A549 (cell line): ENCODE results near the gene MAP3K2. TPM values are rescaled to one million over a fixed set of nuclear protein-coding genes. Genes with fewer than 3 reads are reported as not detected.

Experiments
- ATAC-seq, 2 experiments: fragments of 200-7000 bp in 1 of 2; fragments of >200 bp in 1 of 2; cut with Nextera tagmentation in 1 of 2; cut with Tn5 transposase in 1 of 2; 3 replicates each; pipeline versions ENCODE4 v1.8.0 to v1.9.1; 2018 to 2020; ENCODE audit warnings: mild to moderate bottlenecking in 1 of 2, moderate library complexity in 1 of 2
- CTCF ChIA-PET: fragments of 300-600 bp; sonication (Branson Sonifier 250); formaldehyde crosslinking; extraction: SDS; loops from one replicate; lab custom pipeline; 2021; ENCODE audit warnings: antibody characterized with exemption, inconsistent platforms; lab: Yijun Ruan, JAX
- POLR2A ChIA-PET: fragments of 350-600 bp; formaldehyde crosslinking; extraction: SDS; loops from one replicate; lab custom pipeline; 2021; ENCODE audit warnings: antibody characterized with exemption, inconsistent platforms; lab: Yijun Ruan, JAX
- DNase-seq, 2 experiments: peaks; one replicate each; pipeline versions ENCODE4 v3.0.0 to v3.0.0-alpha.2; 2011 to 2016; ENCODE audit warnings: low read depth in 1 of 2, low spot score in 1 of 2
- FAIRE-seq: peaks from 2 replicates; lab custom pipeline; 2011; peaks lifted over from hg19 to GRCh38; lab: Jason Lieb, UNC
- H3K27ac ChIP-seq, 2 experiments: fragments of >200 bp; sonication (Bioruptor Twin); formaldehyde crosslinking; 3 replicates each; pipeline ENCODE4 v1.5.1; 2016 to 2017
- H3K4me1 ChIP-seq: fragments of >200 bp; sonication (Bioruptor Twin); formaldehyde crosslinking; 3 replicates; pipeline ENCODE4 v1.6.1; 2016
- H3K4me2 ChIP-seq: fragments of >200 bp; sonication (Bioruptor Twin); formaldehyde crosslinking; 3 replicates; pipeline ENCODE4 v1.6.1; 2016
- H3K4me3 ChIP-seq: fragments of >200 bp; sonication (Bioruptor Twin); formaldehyde crosslinking; 3 replicates; pipeline ENCODE4 v1.5.1; 2016
- H3K9me3 ChIP-seq: fragments of >200 bp; sonication (Bioruptor Twin); formaldehyde crosslinking; 3 replicates; pipeline ENCODE4 v1.6.1; 2016
- CBX2 ChIP-seq: fragments of 200-600 bp; sonication (generic); IDR thresholded peaks from 2 replicates; pipeline ENCODE4 v1.6.1; 2016; ENCODE audit warnings: low read depth, mild to moderate bottlenecking, borderline replicate concordance
- CEBPB ChIP-seq, 2 experiments: fragments of >200 bp in 1 of 2; sonication (Bioruptor Twin) in 1 of 2; formaldehyde crosslinking in 1 of 2; IDR thresholded peaks; 2 replicates each; pipeline ENCODE4 v1.6.1; 2012 to 2016
- EP300 ChIP-seq, 2 experiments: fragments of >200 bp; sonication (Bioruptor Twin); formaldehyde crosslinking; IDR thresholded peaks; 2 replicates in 1 of 2; 3 replicates in 1 of 2; pipeline ENCODE4 v1.6.1; 2016 to 2017
- FOXS1 ChIP-seq: fragments of 250-450 bp; sonication (Bioruptor Pico); IDR thresholded peaks from 2 replicates; pipeline ENCODE4 v1.5.0; 2020; ENCODE audit warnings: mild to moderate bottlenecking, moderate library complexity
- GATA3 ChIP-seq: IDR thresholded peaks from 2 replicates; pipeline ENCODE4 v1.6.1; 2012; ENCODE audit warnings: borderline replicate concordance
- HDAC2 ChIP-seq: fragments of 200-600 bp; sonication (generic); IDR thresholded peaks from 2 replicates; pipeline ENCODE4 v1.6.1; 2016
- HOXA7 ChIP-seq: fragments of 250-450 bp; sonication (Bioruptor Pico); IDR thresholded peaks from 2 replicates; pipeline ENCODE4 v1.5.0; 2020; ENCODE audit warnings: mild to moderate bottlenecking, moderate library complexity
- HOXB13 ChIP-seq: fragments of 250-450 bp; sonication (Bioruptor Pico); IDR thresholded peaks from 2 replicates; pipeline ENCODE4 v1.5.0; 2020; ENCODE audit warnings: low read depth, mild to moderate bottlenecking, moderate library complexity
- JUN ChIP-seq, 2 experiments: fragments of >200 bp; sonication (Bioruptor Twin); formaldehyde crosslinking; IDR thresholded peaks; 2 replicates in 1 of 2; 3 replicates in 1 of 2; pipeline ENCODE4 v1.6.1; 2016 to 2017
- MAX ChIP-seq: IDR thresholded peaks from 2 replicates; pipeline ENCODE4 v1.6.1; 2012
- PHF8 ChIP-seq: fragments of 200-600 bp; sonication (generic); IDR thresholded peaks from 2 replicates; pipeline ENCODE4 v1.6.1; 2016; ENCODE audit warnings: low read depth, mild to moderate bottlenecking, antibody characterized with exemption, moderate library complexity, borderline replicate concordance
- POLR2A ChIP-seq: IDR thresholded peaks from 2 replicates; pipeline ENCODE4 v1.6.1; 2012; ENCODE audit warnings: mild to moderate bottlenecking, low read length
- RAD21 ChIP-seq, 2 experiments: fragments of >200 bp in 1 of 2; sonication (Bioruptor Twin) in 1 of 2; formaldehyde crosslinking in 1 of 2; IDR thresholded peaks in 1 of 2; conservative IDR thresholded peaks in 1 of 2; 2 replicates in 1 of 2; 3 replicates in 1 of 2; pipeline ENCODE4 v1.6.1; 2012 to 2018; ENCODE audit warnings: inconsistent platforms in 1 of 2
- SMC3 ChIP-seq: fragments of >200 bp; sonication (Bioruptor Twin); formaldehyde crosslinking; IDR thresholded peaks from 3 replicates; pipeline ENCODE4 v1.6.1; 2018; ENCODE audit warnings: inconsistent platforms
- ZFP36 ChIP-seq: fragments of 450-650 bp; IDR thresholded peaks from 2 replicates; pipeline ENCODE4 v1.6.1; 2014; ENCODE audit warnings: borderline replicate concordance; ENCODE audit not compliant: partially characterized antibody
- ZNF302 ChIP-seq: fragments of 250-450 bp; sonication (Bioruptor Pico); IDR thresholded peaks from 2 replicates; pipeline ENCODE4 v1.9.0; 2021; ENCODE audit warnings: inconsistent platforms, mild to moderate bottlenecking, moderate library complexity
- WGBS: methylation state at CpG from one replicate; pipeline ENCODE4 v1.1.6; 2017; ENCODE audit errors: missing lambda C conversion rate; 5-methylcytosine and 5-hydroxymethylcytosine counted together
- polyA plus RNA-seq, 4 experiments: library from polyadenylated mRNA; depleted of rRNA in 3 of 4; stranded (reverse); fragments of >200 nt; fragmentation: RNase III in 1 of 4; extraction: RNeasy Plus Mini Kit Qiagen cat#74134 plus additional on column Dnase treatment in 1 of 4; gene quantifications; 2 replicates in 3 of 4; 3 replicates in 1 of 4; pipeline ENCODE4 v1.2.3, GENCODE V29; 2011 to 2017
- TF ChIP-seq, protein P1 (sequence below): fragments of 200-600 bp; sonication (generic); IDR thresholded peaks from 2 replicates; pipeline ENCODE4 v1.6.1; 2016; ENCODE audit warnings: antibody characterized with exemption, mild to moderate bottlenecking, moderate library complexity
- TF ChIP-seq, protein P2 (sequence below): fragments of >200 bp; sonication (Bioruptor Twin); formaldehyde crosslinking; IDR thresholded peaks from 2 replicates; pipeline ENCODE4 v1.6.1; 2016
- TF ChIP-seq, protein P3 (sequence below): IDR thresholded peaks from 2 replicates; pipeline ENCODE4 v1.6.1; 2012; ENCODE audit warnings: low read depth, borderline replicate concordance

The MAP3K2 gene
- polyA plus RNA-seq, 2 of the 4 experiments (the other 2 are of a cell fraction): 12.3 to 29.7 TPM

DNA sequence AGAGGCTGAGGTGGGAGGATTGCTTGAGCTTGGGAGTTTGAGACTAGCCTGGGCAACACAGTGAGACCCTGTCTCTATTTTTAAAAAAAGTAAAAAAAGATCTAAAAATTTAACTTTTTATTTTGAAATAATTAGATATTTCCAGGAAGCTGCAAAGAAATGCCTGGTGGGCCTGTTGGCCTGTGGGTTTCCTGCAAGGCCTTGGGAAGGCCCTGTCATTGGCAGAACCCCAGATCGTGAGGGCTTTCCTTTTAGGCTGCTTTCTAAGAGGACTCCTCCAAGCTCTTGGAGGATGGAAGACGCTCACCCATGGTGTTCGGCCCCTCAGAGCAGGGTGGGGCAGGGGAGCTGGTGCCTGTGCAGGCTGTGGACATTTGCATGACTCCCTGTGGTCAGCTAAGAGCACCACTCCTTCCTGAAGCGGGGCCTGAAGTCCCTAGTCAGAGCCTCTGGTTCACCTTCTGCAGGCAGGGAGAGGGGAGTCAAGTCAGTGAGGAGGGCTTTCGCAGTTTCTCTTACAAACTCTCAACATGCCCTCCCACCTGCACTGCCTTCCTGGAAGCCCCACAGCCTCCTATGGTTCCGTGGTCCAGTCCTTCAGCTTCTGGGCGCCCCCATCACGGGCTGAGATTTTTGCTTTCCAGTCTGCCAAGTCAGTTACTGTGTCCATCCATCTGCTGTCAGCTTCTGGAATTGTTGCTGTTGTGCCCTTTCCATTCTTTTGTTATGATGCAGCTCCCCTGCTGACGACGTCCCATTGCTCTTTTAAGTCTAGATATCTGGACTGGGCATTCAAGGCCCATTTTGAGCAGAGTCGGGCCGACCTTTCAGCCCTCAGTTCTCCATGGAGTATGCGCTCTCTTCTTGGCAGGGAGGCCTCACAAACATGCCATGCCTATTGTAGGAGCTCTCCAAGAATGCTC lies 37.1 kb upstream of the MAP3K2 start:
- Histone ChIP-seq H3K4me2 (peak overlapping the region; percentile 90; the same call in 1 of the 3 replicates), H3K4me3 (no peak overlapping the region), H3K4me1 (no peaks in the 10 kb centered on the region), H3K9me3 (no peaks in the 10 kb centered on the region), H3K27ac (no peak overlapping the region)
- TF ChIP-seq RAD21 (conservative IDR thresholded peaks at IDR 0.05 in 1 of 2, IDR thresholded peaks at IDR 0.05 in 1 of 2): 0 out of 5 replicates have a peak, but pooled peaks of 1 of the 2 experiments have one; percentile 5
- TF ChIP-seq, protein P1, sequence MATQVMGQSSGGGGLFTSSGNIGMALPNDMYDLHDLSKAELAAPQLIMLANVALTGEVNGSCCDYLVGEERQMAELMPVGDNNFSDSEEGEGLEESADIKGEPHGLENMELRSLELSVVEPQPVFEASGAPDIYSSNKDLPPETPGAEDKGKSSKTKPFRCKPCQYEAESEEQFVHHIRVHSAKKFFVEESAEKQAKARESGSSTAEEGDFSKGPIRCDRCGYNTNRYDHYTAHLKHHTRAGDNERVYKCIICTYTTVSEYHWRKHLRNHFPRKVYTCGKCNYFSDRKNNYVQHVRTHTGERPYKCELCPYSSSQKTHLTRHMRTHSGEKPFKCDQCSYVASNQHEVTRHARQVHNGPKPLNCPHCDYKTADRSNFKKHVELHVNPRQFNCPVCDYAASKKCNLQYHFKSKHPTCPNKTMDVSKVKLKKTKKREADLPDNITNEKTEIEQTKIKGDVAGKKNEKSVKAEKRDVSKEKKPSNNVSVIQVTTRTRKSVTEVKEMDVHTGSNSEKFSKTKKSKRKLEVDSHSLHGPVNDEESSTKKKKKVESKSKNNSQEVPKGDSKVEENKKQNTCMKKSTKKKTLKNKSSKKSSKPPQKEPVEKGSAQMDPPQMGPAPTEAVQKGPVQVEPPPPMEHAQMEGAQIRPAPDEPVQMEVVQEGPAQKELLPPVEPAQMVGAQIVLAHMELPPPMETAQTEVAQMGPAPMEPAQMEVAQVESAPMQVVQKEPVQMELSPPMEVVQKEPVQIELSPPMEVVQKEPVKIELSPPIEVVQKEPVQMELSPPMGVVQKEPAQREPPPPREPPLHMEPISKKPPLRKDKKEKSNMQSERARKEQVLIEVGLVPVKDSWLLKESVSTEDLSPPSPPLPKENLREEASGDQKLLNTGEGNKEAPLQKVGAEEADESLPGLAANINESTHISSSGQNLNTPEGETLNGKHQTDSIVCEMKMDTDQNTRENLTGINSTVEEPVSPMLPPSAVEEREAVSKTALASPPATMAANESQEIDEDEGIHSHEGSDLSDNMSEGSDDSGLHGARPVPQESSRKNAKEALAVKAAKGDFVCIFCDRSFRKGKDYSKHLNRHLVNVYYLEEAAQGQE: no peak
- CTCF ChIA-PET: interaction anchor here (1.0 to 3.2 kb wide), 9 partner anchors 10 to 100 kb away, joined by 3 to 19 read pairs (median 4); no protein-coding TSS in a partner anchor
- POLR2A ChIA-PET: no interaction called here
- ATAC-seq (no peak), FAIRE-seq (no peak), DNase-seq (no peak)
- WGBS: 90% methylated on average over 13 of the region's 13 CpGs

DNA sequence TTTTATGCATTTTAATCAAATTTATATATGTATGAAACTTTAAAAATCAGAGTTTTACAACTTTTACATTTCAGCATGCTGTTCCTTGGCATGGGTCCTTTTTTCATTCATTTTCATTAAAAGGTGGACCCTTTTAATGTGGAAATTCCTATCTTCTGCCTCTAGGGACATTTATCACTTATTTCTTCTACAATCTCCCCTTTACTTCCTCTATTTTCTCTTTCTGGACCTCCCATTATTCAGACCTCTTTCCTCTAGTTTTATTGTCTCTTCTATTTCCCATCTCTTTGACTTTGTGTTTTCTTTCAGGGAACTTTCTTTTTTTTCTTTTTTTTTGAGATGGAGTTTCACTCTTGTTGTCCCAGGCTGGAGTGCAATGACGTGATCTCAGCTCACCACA lies 36.1 kb upstream of the MAP3K2 start:
- FAIRE-seq (no peak), DNase-seq (no peak), ATAC-seq (peak in 1 of 2 experiments; percentile 13; a peak in 1 of 6 replicates)
- H3K4me3 ChIP-seq: peak overlapping the region; percentile 64
- CTCF ChIA-PET: interaction anchor here (1.2 to 3.2 kb wide), 6 partner anchors 9 to 55 kb away, joined by 3 to 19 read pairs (median 6); no protein-coding TSS in a partner anchor
- WGBS: 74% methylated on average over 1 of the region's 1 CpG
- H3K27ac ChIP-seq: peak overlapping the region; percentile 75 to 86
- H3K4me2 ChIP-seq: peak overlapping the region; percentile 90
- POLR2A ChIA-PET: interaction anchor here (0.9 kb wide), 1 partner anchor 13 kb away, joined by 3 read pairs; no protein-coding TSS in a partner anchor
- no peak for TF ChIP-seq JUN (IDR thresholded peaks at IDR 0.05)
- TF ChIP-seq HDAC2: no peak
- no peak for TF ChIP-seq CEBPB (IDR thresholded peaks at IDR 0.05)
- TF ChIP-seq, protein P2, sequence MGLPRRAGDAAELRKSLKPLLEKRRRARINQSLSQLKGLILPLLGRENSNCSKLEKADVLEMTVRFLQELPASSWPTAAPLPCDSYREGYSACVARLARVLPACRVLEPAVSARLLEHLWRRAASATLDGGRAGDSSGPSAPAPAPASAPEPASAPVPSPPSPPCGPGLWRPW: no peak
- TF ChIP-seq ZFP36: no peak
- TF ChIP-seq EP300 (IDR thresholded peaks at IDR 0.05): no peak
- TF ChIP-seq CBX2: no peak
- TF ChIP-seq ZNF302 (CRISPR knock-in tag): no peak
- TF ChIP-seq HOXA7: no peak
- TF ChIP-seq PHF8: no peak
- TF ChIP-seq FOXS1 (CRISPR knock-in tag): no peak
- no peak for TF ChIP-seq SMC3
- no peak for TF ChIP-seq POLR2A
- no peaks in the 10 kb centered on the region for H3K9me3 ChIP-seq
- no peaks in the 10 kb centered on the region for H3K4me1 ChIP-seq

DNA sequence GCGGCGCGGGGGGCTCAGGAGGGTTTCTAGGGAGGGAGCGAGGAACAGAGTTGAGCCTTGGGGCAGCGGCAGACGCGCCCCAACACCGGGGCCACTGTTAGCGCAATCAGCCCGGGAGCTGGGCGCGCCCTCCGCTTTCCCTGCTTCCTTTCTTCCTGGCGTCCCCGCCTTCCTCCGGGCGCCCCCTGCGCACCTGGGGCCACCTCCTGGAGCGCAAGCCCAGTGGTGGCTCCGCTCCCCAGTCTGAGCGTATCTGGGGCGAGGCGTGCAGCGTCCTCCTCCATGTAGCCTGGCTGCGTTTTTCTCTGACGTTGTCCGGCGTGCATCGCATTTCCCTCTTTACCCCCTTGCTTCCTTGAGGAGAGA lies 35.7 kb upstream of the MAP3K2 start:
- ATAC-seq: peak; percentile 64 to 80
- TF ChIP-seq POLR2A (peak; percentile 6; the same call in 1 of the 2 replicates), MAX (peak; percentile 55), GATA3 (0 out of 2 replicates have a peak, but pooled peaks have one; percentile 12), HOXB13 (CRISPR knock-in tag) (no peak)
- TF ChIP-seq, protein P3, sequence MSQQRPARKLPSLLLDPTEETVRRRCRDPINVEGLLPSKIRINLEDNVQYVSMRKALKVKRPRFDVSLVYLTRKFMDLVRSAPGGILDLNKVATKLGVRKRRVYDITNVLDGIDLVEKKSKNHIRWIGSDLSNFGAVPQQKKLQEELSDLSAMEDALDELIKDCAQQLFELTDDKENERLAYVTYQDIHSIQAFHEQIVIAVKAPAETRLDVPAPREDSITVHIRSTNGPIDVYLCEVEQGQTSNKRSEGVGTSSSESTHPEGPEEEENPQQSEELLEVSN: 0 out of 2 replicates have a peak, but pooled peaks have one; percentile 47
- CTCF ChIA-PET: interaction anchor here (1.0 to 3.2 kb wide), 3 partner anchors 8 to 56 kb away, joined by 3 to 19 read pairs (median 13); no protein-coding TSS in a partner anchor
- DNase-seq: no peak
- no peak for FAIRE-seq
- Histone ChIP-seq H3K4me3 (peak overlapping the region; percentile 64), H3K4me2 (peak overlapping the region; percentile 90), H3K4me1 (no peaks in the 10 kb centered on the region), H3K27ac (peak overlapping the region; percentile 75 to 86), H3K9me3 (no peaks in the 10 kb centered on the region)
- POLR2A ChIA-PET: interaction anchor here (0.9 kb wide), 1 partner anchor 12 kb away, joined by 3 read pairs; no protein-coding TSS in a partner anchor
- WGBS: 8% methylated on average over 26 of the region's 29 CpGs
